ENCODE results near the gene GASK1A. TPM values are rescaled to one million over a fixed set of nuclear protein-coding genes. Genes with fewer than 3 reads are reported as not detected.

The GASK1A gene
- polyA plus RNA-seq, 2 of the 4 experiments (the other 2 are of a cell fraction) = not detected

GRCh38 chr3:43090238-43090637 lies 111.1 kb downstream of the GASK1A start:
- WGBS (ENCODE audit: missing lambda C conversion rate) = 62% methylated on average over 3 of the region's 3 CpGs
- H3K4me2 ChIP-seq = no peak overlapping the region
- no peak for FAIRE-seq
- no peak for DNase-seq (ENCODE audit: low read depth in 1 of 2, low spot score in 1 of 2)
- TF ChIP-seq, protein P1, sequence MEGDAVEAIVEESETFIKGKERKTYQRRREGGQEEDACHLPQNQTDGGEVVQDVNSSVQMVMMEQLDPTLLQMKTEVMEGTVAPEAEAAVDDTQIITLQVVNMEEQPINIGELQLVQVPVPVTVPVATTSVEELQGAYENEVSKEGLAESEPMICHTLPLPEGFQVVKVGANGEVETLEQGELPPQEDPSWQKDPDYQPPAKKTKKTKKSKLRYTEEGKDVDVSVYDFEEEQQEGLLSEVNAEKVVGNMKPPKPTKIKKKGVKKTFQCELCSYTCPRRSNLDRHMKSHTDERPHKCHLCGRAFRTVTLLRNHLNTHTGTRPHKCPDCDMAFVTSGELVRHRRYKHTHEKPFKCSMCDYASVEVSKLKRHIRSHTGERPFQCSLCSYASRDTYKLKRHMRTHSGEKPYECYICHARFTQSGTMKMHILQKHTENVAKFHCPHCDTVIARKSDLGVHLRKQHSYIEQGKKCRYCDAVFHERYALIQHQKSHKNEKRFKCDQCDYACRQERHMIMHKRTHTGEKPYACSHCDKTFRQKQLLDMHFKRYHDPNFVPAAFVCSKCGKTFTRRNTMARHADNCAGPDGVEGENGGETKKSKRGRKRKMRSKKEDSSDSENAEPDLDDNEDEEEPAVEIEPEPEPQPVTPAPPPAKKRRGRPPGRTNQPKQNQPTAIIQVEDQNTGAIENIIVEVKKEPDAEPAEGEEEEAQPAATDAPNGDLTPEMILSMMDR (IDR thresholded peaks at IDR 0.05) = no peak
- TF ChIP-seq RNF2 (IDR thresholded peaks at IDR 0.05; ENCODE audit: borderline replicate concordance, low read depth) (no peak), RCOR1 (IDR thresholded peaks at IDR 0.05; ENCODE audit: low read depth, low read length) (no peak), HOXA7 (CRISPR knock-in tag; IDR thresholded peaks at IDR 0.05) (no peak), MAFK (IDR thresholded peaks at IDR 0.05; ENCODE audit: partially characterized antibody) (peak; percentile 50), FOXS1 (CRISPR knock-in tag; IDR thresholded peaks at IDR 0.05) (no peak), E2F6 (IDR thresholded peaks at IDR 0.05; ENCODE audit: borderline replicate concordance, low read depth) (no peak), SMC3 (IDR thresholded peaks at IDR 0.05) (no peak), NR3C1 (IDR thresholded peaks at IDR 0.05) (no peak)
- no peak overlapping the region for H3K4me3 ChIP-seq
- ATAC-seq = no peak
- no peaks in the 10 kb centered on the region for H3K4me1 ChIP-seq
- ChIA-PET POLR2A (no interaction called here), CTCF (interaction anchor here (1.3 kb wide), 1 partner anchor 129 kb away, joined by 4 read pairs; no protein-coding TSS in a partner anchor)
- no peak overlapping the region for H3K27ac ChIP-seq
- no peaks in the 10 kb centered on the region for H3K9me3 ChIP-seq

DNA sequence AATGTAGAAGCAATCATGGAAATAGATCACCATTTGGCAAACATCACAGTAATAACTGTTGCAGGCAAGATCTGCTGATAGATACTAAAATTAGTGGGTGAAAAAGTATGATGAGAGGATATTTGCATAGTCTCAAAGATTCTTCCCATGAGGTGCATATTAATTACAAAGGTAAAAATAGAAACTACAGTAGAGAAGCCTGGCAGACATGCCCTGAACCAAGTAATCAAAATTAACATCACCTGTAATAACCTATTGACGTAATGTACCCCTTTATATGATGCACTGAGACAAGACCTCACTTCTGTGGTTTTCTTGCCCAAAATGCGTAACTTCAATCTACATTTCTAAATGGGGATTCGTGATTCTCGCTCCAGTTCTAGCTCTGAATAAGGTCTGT lies 112.4 kb downstream of the GASK1A start:
- ATAC-seq (no peak), FAIRE-seq (no peak), DNase-seq (ENCODE audit: low read depth in 1 of 2, low spot score in 1 of 2) (no peak)
- WGBS (ENCODE audit: missing lambda C conversion rate) = 95% methylated on average over 4 of the region's 4 CpGs
- Histone ChIP-seq H3K27ac (no peak overlapping the region), H3K4me3 (no peak overlapping the region), H3K9me3 (no peaks in the 10 kb centered on the region), H3K4me1 (no peaks in the 10 kb centered on the region), H3K4me2 (no peak overlapping the region)
- ChIA-PET CTCF (no interaction called here), POLR2A (no interaction called here)
- no peak for TF ChIP-seq BHLHE40 (IDR thresholded peaks at IDR 0.05; ENCODE audit: low read depth, low read length)
- no peak for TF ChIP-seq E2F6 (IDR thresholded peaks at IDR 0.05; ENCODE audit: borderline replicate concordance, low read depth)
- TF ChIP-seq RNF2 (IDR thresholded peaks at IDR 0.05; ENCODE audit: borderline replicate concordance, low read depth) = no peak
- no peak for TF ChIP-seq CBX8 (IDR thresholded peaks at IDR 0.05)
- TF ChIP-seq ZNF302 (CRISPR knock-in tag; IDR thresholded peaks at IDR 0.05) = no peak
- TF ChIP-seq, protein P1 (IDR thresholded peaks at IDR 0.05) = no peak
- TF ChIP-seq RAD21 (conservative IDR thresholded peaks at IDR 0.05 in 1 of 2, IDR thresholded peaks at IDR 0.05 in 1 of 2) = no peak
- TF ChIP-seq HOXA7 (CRISPR knock-in tag; IDR thresholded peaks at IDR 0.05) = no peak
- no peak for TF ChIP-seq HOXB5 (CRISPR knock-in tag; IDR thresholded peaks at IDR 0.05)
- TF ChIP-seq ATOH8 (CRISPR knock-in tag; IDR thresholded peaks at IDR 0.05; ENCODE audit: low read depth) = no peak
- TF ChIP-seq HEYL (CRISPR knock-in tag; IDR thresholded peaks at IDR 0.05) = no peak
- TF ChIP-seq EHF (CRISPR knock-in tag; IDR thresholded peaks at IDR 0.05) = no peak
- no peak for TF ChIP-seq KDM5A (IDR thresholded peaks at IDR 0.05)
- no peak for TF ChIP-seq MYC (IDR thresholded peaks at IDR 0.05; ENCODE audit: borderline replicate concordance, low read length)
- TF ChIP-seq HDAC2 (IDR thresholded peaks at IDR 0.05) = no peak

Data from A549 (cell line).